HCT116 (cell line): Measurements from ENCODE around the gene TATDN2. TPM values are rescaled to one million over a fixed set of nuclear protein-coding genes. Genes with fewer than 3 reads are reported as not detected.

Source experiments
- ATAC-seq: fragments of 200-7000 bp; cut with Tn5 transposase; 2 replicates; pipeline ENCODE4 v1.9.1; 2020; ENCODE audit warnings: mild to moderate bottlenecking, moderate library complexity
- BruUV-seq: library from RNA; stranded (reverse); fragments of 400-500 nt; replicated peaks from 2 replicates; lab custom pipeline; 2021; lab: Mats Ljungman, UMichigan
- CTCF ChIA-PET: fragments of 300-600 bp; sonication (Branson Sonifier 250); formaldehyde crosslinking; loops from one replicate; lab custom pipeline; 2021; ENCODE audit warnings: antibody characterized with exemption; lab: Charles Lee
- POLR2A ChIA-PET: fragments of 300-600, 350-600 bp; sonication (Branson Sonifier 250); formaldehyde crosslinking; loops from one replicate; lab custom pipeline; 2021; ENCODE audit warnings: antibody characterized with exemption; lab: Charles Lee
- RAD21 ChIA-PET, 2 experiments: fragments of 300-600 bp; sonication (Branson Sonifier 250); formaldehyde crosslinking; loops; one replicate each; lab custom pipeline; 2023; ENCODE audit warnings: low total read pairs in 2 of 2; ENCODE audit not compliant: uncharacterized antibody in 2 of 2, unreplicated experiment in 2 of 2, low non-redundant PET in 1 of 2; lab: Charles Lee
- DNase-seq: peaks from one replicate; pipeline ENCODE4 v3.0.0-alpha.2; 2010; ENCODE audit warnings: low read depth, low spot score
- H2AFZ ChIP-seq: fragments of 200-600 bp; shearing (Covaris generic), sonication (generic); 2 replicates; pipeline ENCODE4 v1.6.1; 2017; ENCODE audit warnings: low read depth, mixed run types, mixed read lengths, antibody characterized with exemption, low read length; ENCODE audit not compliant: poor library complexity, severe bottlenecking
- H3K27ac ChIP-seq: 2 replicates; pipeline ENCODE4 v1.5.1; 2012; ENCODE audit warnings: low read depth, low read length
- H3K27me3 ChIP-seq: fragments of 200-600 bp; sonication (generic); 2 replicates; pipeline ENCODE4 v1.6.1; 2016; ENCODE audit warnings: mixed run types, low read length, mixed read lengths; ENCODE audit not compliant: insufficient read depth
- H3K36me3 ChIP-seq, 2 experiments: fragments of 200-500 bp in 1 of 2; fragments of 200-600 bp in 1 of 2; sonication (Bioruptor generic) in 1 of 2; sonication (generic) in 1 of 2; 2 replicates each; pipeline versions ENCODE4 v1.5.1 to v1.6.1; 2014 to 2016; ENCODE audit warnings: low read length in 2 of 2, inconsistent platforms in 1 of 2, mixed read lengths in 1 of 2, mixed run types in 1 of 2; ENCODE audit not compliant: insufficient read depth in 2 of 2, control insufficient read depth in 1 of 2
- H3K4me1 ChIP-seq, 2 experiments: fragments of 200-600 bp in 1 of 2; sonication (generic) in 1 of 2; 2 replicates each; pipeline versions ENCODE4 v1.5.1 to v1.6.1; 2012 to 2017; ENCODE audit warnings: low read length in 2 of 2, inconsistent platforms in 1 of 2, mild to moderate bottlenecking in 1 of 2, mixed read lengths in 1 of 2, mixed run types in 1 of 2, moderate library complexity in 1 of 2; ENCODE audit not compliant: insufficient read depth in 2 of 2, control insufficient read depth in 1 of 2
- H3K4me2 ChIP-seq: fragments of 200-600 bp; sonication (generic); 2 replicates; pipeline ENCODE4 v1.6.1; 2017; ENCODE audit warnings: mixed run types, low read length, mixed read lengths
- H3K4me3 ChIP-seq, 2 experiments: fragments of 200-600 bp in 1 of 2; sonication (generic) in 1 of 2; replicated peaks in 1 of 2; 2 replicates each; pipeline ENCODE4 v1.5.1; 2011 to 2016; ENCODE audit warnings: low read length in 2 of 2, control low read depth in 1 of 2, low read depth in 1 of 2, mild to moderate bottlenecking in 1 of 2, mixed read lengths in 1 of 2, mixed run types in 1 of 2
- H3K79me2 ChIP-seq: fragments of 200-600 bp; sonication (generic); 2 replicates; pipeline ENCODE4 v1.6.1; 2017; ENCODE audit warnings: mild to moderate bottlenecking, mixed run types, low read length, moderate library complexity, mixed read lengths; ENCODE audit not compliant: insufficient read depth
- H3K9ac ChIP-seq: fragments of 200-600 bp; sonication (generic); 2 replicates; pipeline ENCODE4 v1.6.1; 2016; ENCODE audit warnings: low read length, mixed read lengths
- H3K9me2 ChIP-seq: fragments of 200-600 bp; sonication (generic), shearing (Covaris generic); 2 replicates; pipeline ENCODE4 v1.6.1; 2017; ENCODE audit warnings: mixed run types, mild to moderate bottlenecking, moderate library complexity; ENCODE audit not compliant: insufficient read depth
- H3K9me3 ChIP-seq, 2 experiments: fragments of 200-500 bp in 1 of 2; fragments of 200-600 bp in 1 of 2; sonication (Bioruptor generic) in 1 of 2; sonication (generic) in 1 of 2; 2 replicates each; pipeline ENCODE4 v1.6.1; 2014 to 2017; ENCODE audit warnings: low read length in 2 of 2, mixed read lengths in 2 of 2, inconsistent platforms in 1 of 2, low read depth in 1 of 2, mild to moderate bottlenecking in 1 of 2, mixed run types in 1 of 2, moderate library complexity in 1 of 2; ENCODE audit not compliant: control insufficient read depth in 1 of 2, insufficient read depth in 1 of 2
- H4K20me1 ChIP-seq: fragments of 200-600 bp; sonication (generic), shearing (Covaris generic); 2 replicates; pipeline ENCODE4 v1.6.1; 2017; ENCODE audit warnings: mixed run types, mild to moderate bottlenecking, moderate library complexity; ENCODE audit not compliant: insufficient read depth
- CBX3 ChIP-seq: IDR thresholded peaks from 2 replicates; pipeline ENCODE4 v1.6.1; 2012; ENCODE audit warnings: low read depth
- EGR1 ChIP-seq: IDR thresholded peaks from 2 replicates; pipeline ENCODE4 v1.6.1; 2012; ENCODE audit warnings: low read depth
- ELF1 ChIP-seq: IDR thresholded peaks from 2 replicates; pipeline ENCODE4 v1.6.1; 2012; ENCODE audit warnings: low read depth, borderline replicate concordance
- EZH2 ChIP-seq: fragments of 200-600 bp; sonication (generic); IDR thresholded peaks from 2 replicates; pipeline ENCODE4 v1.6.1; 2017; ENCODE audit warnings: antibody characterized with exemption, mixed run types
- EZH2phosphoT487 ChIP-seq: fragments of 200-600 bp; IDR thresholded peaks from 2 replicates; pipeline ENCODE4 v1.6.1; 2018; ENCODE audit warnings: antibody characterized with exemption, borderline replicate concordance
- POLR2AphosphoS5 ChIP-seq: IDR thresholded peaks from 2 replicates; pipeline ENCODE4 v1.6.1; 2011; ENCODE audit warnings: mild to moderate bottlenecking, low read depth, low read length, moderate library complexity
- SP1 ChIP-seq: IDR thresholded peaks from 2 replicates; pipeline ENCODE4 v1.6.1; 2012; ENCODE audit warnings: low read depth
- TCF7L2 ChIP-seq: IDR thresholded peaks from 2 replicates; pipeline ENCODE4 v1.7.0; 2011; ENCODE audit warnings: borderline replicate concordance, inconsistent platforms; ENCODE audit not compliant: insufficient read depth, insufficient read length; ENCODE audit errors: extremely low read depth
- ZNF274 ChIP-seq: fragments of 200-500 bp; sonication (Bioruptor generic); IDR thresholded peaks from 2 replicates; pipeline ENCODE4 v1.6.1; 2014; ENCODE audit warnings: mild to moderate bottlenecking, low read depth, low read length, inconsistent platforms
- intact Hi-C: fragments of 100-400 bp; cut with micrococcal nuclease; formaldehyde crosslinking; loops from 2 replicates; pipeline ENCODE4 v1.10.0; 2022
- total RNA-seq: library from RNA; stranded (reverse); gene quantifications from one replicate; pipeline ENCODE4 v1.2.1, GENCODE V29; 2021; ENCODE audit not compliant: unreplicated experiment

The TATDN2 gene
- total RNA-seq, 1 experiment from 2014 or later, result 26.8 TPM

GRCh38 chr3:10281951-10282350 is 33.7 kb downstream of the TATDN2 start:
- H3K27me3 ChIP-seq, result no peaks in the 10 kb centered on the region
- ChIA-PET CTCF (no interaction called here), RAD21 (no interaction called here), POLR2A (no interaction called here)
- H3K79me2 ChIP-seq, result peaks cover 8% of the 10 kb centered on the region
- H3K9me3 ChIP-seq, result no peaks in the 10 kb centered on the region
- ATAC-seq (no peak), DNase-seq (no peak)
- intact Hi-C loops, result no loop called here
- H3K27ac ChIP-seq, result no peak overlapping the region
- no peak overlapping the region for H3K9ac ChIP-seq
- no peak overlapping the region for H3K4me3 ChIP-seq
- no peak overlapping the region for H3K4me2 ChIP-seq
- peaks cover 6 to 31% of the 10 kb centered on the region in 2 experiments; a peak in 3 of 4 replicates for H3K36me3 ChIP-seq
- no TSS peak for BruUV-seq
- H2AFZ ChIP-seq, result no peak overlapping the region
- H3K9me2 ChIP-seq, result no peaks in the 10 kb centered on the region
- H3K4me1 ChIP-seq, result peaks cover 0 to 5% of the 10 kb centered on the region in 2 experiments; a peak in 2 of 4 replicates
- TF ChIP-seq ZNF274 (no peak), EGR1 (no peak), EZH2phosphoT487 (no peak), SP1 (no peak), CBX3 (no peak)
- 0 out of 2 replicates have a peak, but pooled peaks cover 4% of the 10 kb centered on the region for H4K20me1 ChIP-seq

GRCh38 chr3:10283638-10284037 is 35.4 kb downstream of the TATDN2 start:
- no peaks in the 10 kb centered on the region for H3K9me3 ChIP-seq
- H3K79me2 ChIP-seq, result no peaks in the 10 kb centered on the region
- DNase-seq, result no peak
- no peak overlapping the region for H3K4me3 ChIP-seq
- ChIA-PET POLR2A (no interaction called here), CTCF (no interaction called here)
- H3K27ac ChIP-seq, result no peak overlapping the region
- TF ChIP-seq POLR2AphosphoS5, result no peak
- TF ChIP-seq TCF7L2, result no peak
- TF ChIP-seq EZH2phosphoT487, result no peak
- TF ChIP-seq ELF1, result no peak
- TF ChIP-seq EZH2, result no peak
- TF ChIP-seq ZNF274, result no peak
- no peak for TF ChIP-seq CBX3
- TF ChIP-seq, all 23 proteins: peak for 0
- Histone ChIP-seq H3K4me1 (peaks cover 0 to 9% of the 10 kb centered on the region in 2 experiments; a peak in 2 of 4 replicates), H3K9me2 (no peaks in the 10 kb centered on the region), H3K9ac (no peak overlapping the region), H3K4me2 (no peak overlapping the region), H3K36me3 (peaks cover 12 to 32% of the 10 kb centered on the region in 2 experiments; a peak in 3 of 4 replicates), H2AFZ (no peak overlapping the region), H3K27me3 (no peaks in the 10 kb centered on the region), H4K20me1 (0 out of 2 replicates have a peak, but pooled peaks cover 4% of the 10 kb centered on the region)
- BruUV-seq, result TSS peak; percentile 6
- intact Hi-C loops, result no loop called here
- RAD21 ChIA-PET, result no interaction called here
- no peak for ATAC-seq
